Measurements from ENCODE around the gene TOMM7. TPM values are rescaled to one million over a fixed set of nuclear protein-coding genes. Genes with fewer than 3 reads are reported as not detected.
A peak's percentile ranks its signal among the peaks of the same experiment; 100 is the strongest.

TOMM7 gene
- total RNA-seq, 2 experiments from 2014 or later = 206 to 240 TPM

DNA sequence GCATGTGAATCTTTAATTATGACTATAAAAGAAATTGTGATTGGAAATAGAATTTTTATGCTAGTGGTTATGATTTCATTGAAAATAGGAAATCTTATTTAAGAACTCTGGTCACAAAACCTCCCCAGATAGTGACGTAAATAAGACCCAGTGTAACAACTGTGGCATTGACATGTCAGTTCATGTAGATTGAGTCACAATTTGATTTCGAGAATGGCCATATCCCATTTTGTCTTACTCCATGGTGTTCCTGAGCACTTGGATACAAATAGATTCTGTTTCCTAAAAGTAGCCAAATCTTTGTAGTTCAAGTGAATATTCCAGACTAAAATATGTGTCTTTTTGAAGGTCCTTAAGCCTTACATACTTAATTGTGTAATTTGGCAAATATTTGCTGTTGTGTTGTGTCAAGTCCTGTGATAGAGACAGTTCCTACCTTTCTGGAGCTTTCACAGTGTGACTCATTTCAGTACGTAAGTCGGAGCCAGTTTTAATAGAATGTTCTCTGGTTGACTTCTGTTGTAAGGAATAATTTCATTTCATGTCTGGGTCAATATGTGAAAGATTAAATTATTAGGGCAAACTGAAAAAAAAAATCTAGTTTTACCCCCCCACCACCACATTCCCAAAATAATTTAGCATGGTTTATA, 37.1 kb upstream of the TOMM7 start:
- Mint-ChIP-seq H3K27me3 (no peaks in the 10 kb centered on the region), H3K9me3 (no peaks in the 10 kb centered on the region), H3K36me3 (ENCODE audit: low read depth) (peaks cover 70% of the 10 kb centered on the region), H3K27ac (peak overlapping the region; percentile 43), H3K4me1 (ENCODE audit: low read depth) (peaks cover 55% of the 10 kb centered on the region), H3K4me3 (no peak overlapping the region)
- CTCF ChIA-PET = interaction anchor here (0.6 to 2.7 kb wide), 18 partner anchors 8 to 197 kb away, joined by 3 to 16 read pairs (median 4); no protein-coding TSS in a partner anchor
- DNase-seq = no peak
- ATAC-seq = no peak
- TF ChIP-seq, protein P1, sequence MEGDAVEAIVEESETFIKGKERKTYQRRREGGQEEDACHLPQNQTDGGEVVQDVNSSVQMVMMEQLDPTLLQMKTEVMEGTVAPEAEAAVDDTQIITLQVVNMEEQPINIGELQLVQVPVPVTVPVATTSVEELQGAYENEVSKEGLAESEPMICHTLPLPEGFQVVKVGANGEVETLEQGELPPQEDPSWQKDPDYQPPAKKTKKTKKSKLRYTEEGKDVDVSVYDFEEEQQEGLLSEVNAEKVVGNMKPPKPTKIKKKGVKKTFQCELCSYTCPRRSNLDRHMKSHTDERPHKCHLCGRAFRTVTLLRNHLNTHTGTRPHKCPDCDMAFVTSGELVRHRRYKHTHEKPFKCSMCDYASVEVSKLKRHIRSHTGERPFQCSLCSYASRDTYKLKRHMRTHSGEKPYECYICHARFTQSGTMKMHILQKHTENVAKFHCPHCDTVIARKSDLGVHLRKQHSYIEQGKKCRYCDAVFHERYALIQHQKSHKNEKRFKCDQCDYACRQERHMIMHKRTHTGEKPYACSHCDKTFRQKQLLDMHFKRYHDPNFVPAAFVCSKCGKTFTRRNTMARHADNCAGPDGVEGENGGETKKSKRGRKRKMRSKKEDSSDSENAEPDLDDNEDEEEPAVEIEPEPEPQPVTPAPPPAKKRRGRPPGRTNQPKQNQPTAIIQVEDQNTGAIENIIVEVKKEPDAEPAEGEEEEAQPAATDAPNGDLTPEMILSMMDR (IDR thresholded peaks at IDR 0.05) = no peak
- intact Hi-C loops (cut with micrococcal nuclease) = loop anchor here (5.0 to 10.0 kb wide), 2 partner anchors 37 to 155 kb away; partner anchors contain the start of genes HYCC1 and TOMM7
- POLR2A ChIA-PET = interaction anchor here (1.1 to 1.4 kb wide), 6 partner anchors 14 to 196 kb away, joined by 3 to 8 read pairs (median 4); no protein-coding TSS in a partner anchor

DNA sequence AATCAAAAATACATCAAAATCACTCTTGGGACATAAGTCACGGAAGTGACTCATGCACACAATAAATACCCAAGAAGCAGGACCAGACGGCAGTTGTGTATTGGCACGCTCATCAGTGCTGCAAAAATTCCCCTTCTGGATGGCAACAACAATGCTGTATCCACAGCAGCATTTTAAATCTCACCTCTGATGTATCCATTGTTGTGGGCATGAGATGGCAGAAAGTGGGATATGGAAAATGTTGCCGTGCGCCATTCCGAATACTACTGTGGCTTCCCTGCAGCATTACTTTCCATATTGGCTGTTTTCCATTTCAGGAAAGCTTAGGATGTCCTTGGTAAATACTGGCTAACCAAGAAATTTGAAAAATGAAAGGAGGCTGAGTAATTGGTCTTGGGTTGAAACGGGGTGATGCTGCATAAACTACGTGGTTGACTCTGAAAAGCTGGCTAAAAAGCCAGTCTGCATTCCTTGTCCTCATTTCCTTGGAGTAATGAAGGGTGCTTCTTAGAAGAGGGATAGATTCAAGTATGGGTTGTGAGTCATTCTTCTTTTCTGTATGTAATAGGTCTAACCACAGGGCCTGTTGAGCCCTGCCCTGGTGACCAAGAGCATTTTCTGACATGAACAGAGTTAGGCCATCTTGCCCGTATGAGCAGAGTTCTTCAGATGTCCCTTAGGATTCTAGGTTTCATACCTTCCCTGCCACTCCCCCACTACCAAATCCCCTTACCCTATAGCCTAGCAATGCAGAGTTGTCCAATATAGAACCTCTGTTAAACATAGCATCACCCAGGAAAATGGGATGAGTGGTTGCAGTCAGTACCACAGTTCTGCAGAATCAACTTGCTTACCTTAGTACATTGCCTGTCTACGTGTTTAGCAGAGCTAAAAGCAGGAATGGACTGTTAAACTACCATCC, 36.3 kb upstream of the TOMM7 start:
- ChIA-PET CTCF (interaction anchor here (1.2 to 2.7 kb wide), 3 partner anchors 14 to 123 kb away, joined by 3 to 13 read pairs (median 4); no protein-coding TSS in a partner anchor), POLR2A (interaction anchor here (0.6 to 1.4 kb wide), 5 partner anchors 17 to 197 kb away, joined by 3 to 8 read pairs (median 3); no protein-coding TSS in a partner anchor)
- DNase-seq = peak; percentile 17
- Mint-ChIP-seq H3K9me3 (no peaks in the 10 kb centered on the region), H3K36me3 (ENCODE audit: low read depth) (peaks cover 63% of the 10 kb centered on the region), H3K27me3 (no peaks in the 10 kb centered on the region), H3K27ac (peak overlapping the region; percentile 81), H3K4me1 (ENCODE audit: low read depth) (peaks cover 48% of the 10 kb centered on the region), H3K4me3 (no peak overlapping the region)
- no peak for ATAC-seq
- TF ChIP-seq, protein P1 (IDR thresholded peaks at IDR 0.05) = no peak
- intact Hi-C loops (cut with micrococcal nuclease) = loop anchor here (5.0 to 10.0 kb wide), 2 partner anchors 37 to 156 kb away; partner anchors contain the start of genes HYCC1 and TOMM7

DNA sequence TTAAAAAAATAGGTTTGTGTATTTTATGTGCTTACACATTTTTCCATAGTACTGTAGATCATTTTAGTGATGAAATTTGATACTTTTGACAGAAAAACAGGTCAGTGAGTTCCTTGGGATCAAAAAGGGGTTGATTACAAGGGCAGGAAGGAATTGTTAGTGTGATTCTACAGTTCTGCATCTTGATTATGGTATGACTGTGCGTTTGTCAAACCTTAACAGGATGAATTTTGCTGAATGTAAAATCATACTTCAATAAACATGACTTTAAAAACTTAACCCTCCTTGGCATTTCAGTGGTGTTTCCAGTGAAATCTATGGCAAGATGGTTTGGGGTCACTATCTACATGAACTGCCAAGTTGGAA, 35.6 kb upstream of the TOMM7 start:
- TF ChIP-seq, protein P1 (IDR thresholded peaks at IDR 0.05) = no peak
- H3K4me3 Mint-ChIP-seq = no peak overlapping the region
- CTCF ChIA-PET = no interaction called here
- H3K36me3 Mint-ChIP-seq (ENCODE audit: low read depth) = peaks cover 58% of the 10 kb centered on the region
- no peaks in the 10 kb centered on the region for H3K9me3 Mint-ChIP-seq
- intact Hi-C loops (cut with micrococcal nuclease) = loop anchor here (5.0 to 10.0 kb wide), 2 partner anchors 36 to 157 kb away; partner anchors contain the start of genes HYCC1 and TOMM7
- POLR2A ChIA-PET = interaction anchor here (0.6 to 1.2 kb wide), 3 partner anchors 28 to 48 kb away, joined by 3 read pairs; no protein-coding TSS in a partner anchor
- no peak for DNase-seq
- no peaks in the 10 kb centered on the region for H3K27me3 Mint-ChIP-seq
- no peak for ATAC-seq
- H3K27ac Mint-ChIP-seq = peak overlapping the region; percentile 81
- H3K4me1 Mint-ChIP-seq (ENCODE audit: low read depth) = peaks cover 50% of the 10 kb centered on the region

DNA sequence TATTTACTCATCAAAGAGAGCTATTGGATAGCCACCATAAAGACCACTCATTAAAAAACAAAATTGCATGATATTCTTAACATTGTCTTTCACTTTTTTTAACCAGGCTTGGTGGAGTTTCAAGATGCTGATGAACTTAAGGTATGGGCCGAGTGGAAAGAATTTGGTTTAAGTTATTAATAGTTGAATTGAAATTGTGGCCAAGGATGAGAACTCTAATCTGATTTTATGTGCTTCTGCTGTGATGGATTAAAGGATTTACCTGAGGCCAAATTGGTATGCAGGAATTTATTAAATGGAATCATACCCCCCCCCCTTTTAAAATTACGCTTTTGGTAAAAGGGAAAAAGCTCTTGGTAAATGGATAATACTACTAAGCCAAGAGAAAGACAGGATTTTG, 33.8 kb upstream of the TOMM7 start:
- Mint-ChIP-seq H3K36me3 (ENCODE audit: low read depth) (peaks cover 48% of the 10 kb centered on the region), H3K27ac (peak overlapping the region; percentile 69)
- intact Hi-C loops (cut with micrococcal nuclease) = loop anchor here (5.0 to 10.0 kb wide), 2 partner anchors 34 to 158 kb away; partner anchors contain the start of genes HYCC1 and TOMM7

More for the DNA sequence above, 33.8 kb upstream of the TOMM7 start:
- Mint-ChIP-seq H3K4me1 (ENCODE audit: low read depth) (peaks cover 48% of the 10 kb centered on the region), H3K4me3 (peak overlapping the region; percentile 88), H3K9me3 (no peaks in the 10 kb centered on the region), H3K27me3 (no peaks in the 10 kb centered on the region)
- ChIA-PET POLR2A (interaction anchor here (0.7 to 2.8 kb wide), 6 partner anchors 11 to 169 kb away, joined by 3 to 22 read pairs (median 4); no protein-coding TSS in a partner anchor), CTCF (interaction anchor here (0.8 to 4.6 kb wide), 4 partner anchors 11 to 198 kb away, joined by 3 to 48 read pairs (median 3); no protein-coding TSS in a partner anchor)
- no peak for DNase-seq
- no peak for ATAC-seq
- TF ChIP-seq, protein P1 (IDR thresholded peaks at IDR 0.05) = no peak
